ENCODE measurements around the gene GOT1. TPM values are rescaled to one million over a fixed set of nuclear protein-coding genes. Genes with fewer than 3 reads are reported as not detected.

Gene GOT1
- total and polyA plus RNA-seq, 10 of the 15 experiments (the other 5 are each of a cell fraction or from before 2014, with no cell fraction given), result 32.5 to 67.5 (median 50.3) TPM

DNA sequence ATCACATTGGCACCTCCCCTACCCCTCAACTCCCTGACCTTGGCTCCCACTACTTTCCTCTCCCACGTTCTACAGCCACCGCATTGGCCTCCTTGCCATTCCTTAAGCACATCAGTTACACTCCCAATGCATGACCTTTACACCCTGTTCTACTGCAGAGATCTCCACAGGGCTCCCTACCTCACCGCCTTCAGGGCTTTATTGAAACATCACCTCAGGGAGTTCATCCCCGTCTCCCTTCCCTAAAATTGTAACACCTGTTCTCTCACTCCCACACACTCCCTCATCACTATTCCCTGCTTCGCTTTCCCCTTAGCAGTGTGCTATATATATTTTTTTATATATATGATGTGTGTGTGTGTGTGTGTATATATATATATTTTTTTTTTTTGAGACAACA is 82.8 kb downstream of the GOT1 start:
- CTCF ChIA-PET, result no interaction called here
- 44% methylated on average over 5 of the region's 5 CpGs for WGBS (ENCODE audit: insufficient coverage, insufficient replicate concordance, low lambda C conversion rate, missing lambda C conversion rate)
- in situ Hi-C loops (cut with MboI), result no loop called here

More for the DNA sequence above, 82.8 kb downstream of the GOT1 start:
- intact Hi-C loops (cut with micrococcal nuclease; ENCODE audit: unreplicated experiment), result no loop called here
- Histone ChIP-seq H3K9ac (ENCODE audit: control insufficient read depth, insufficient read depth, low read length) (no peak overlapping the region), H4K20me1 (ENCODE audit: control insufficient read depth, insufficient read depth) (no peaks in the 10 kb centered on the region), H3K4me3 (no peak overlapping the region), H3K4me2 (ENCODE audit: control insufficient read depth, insufficient read depth) (no peak overlapping the region), H2AFZ (ENCODE audit: control insufficient read depth, low read depth, low read length) (no peak overlapping the region), H3K79me2 (ENCODE audit: control insufficient read depth, insufficient read depth, low read length) (no peaks in the 10 kb centered on the region), H3K36me3 (ENCODE audit: control insufficient read depth in 2 of 2, insufficient read depth in 2 of 2, low read length in 1 of 2) (no peaks in the 10 kb centered on the region), H3K27me3 (replicated peaks in 1 of 2; ENCODE audit: control insufficient read depth in 2 of 2, insufficient read depth in 2 of 2, low read length in 1 of 2) (0 out of 4 replicates have a peak, but pooled peaks cover 0 to 1% of the 10 kb centered on the region in 2 experiments), H3K9me3 (replicated peaks; ENCODE audit: control insufficient read depth, insufficient read depth, low read length) (no peaks in the 10 kb centered on the region), H3K4me1 (ENCODE audit: control insufficient read depth, insufficient read depth, low read length) (no peaks in the 10 kb centered on the region), H3K27ac (ENCODE audit: control insufficient read depth, insufficient read depth) (no peak overlapping the region)
- TF ChIP-seq, protein P1, sequence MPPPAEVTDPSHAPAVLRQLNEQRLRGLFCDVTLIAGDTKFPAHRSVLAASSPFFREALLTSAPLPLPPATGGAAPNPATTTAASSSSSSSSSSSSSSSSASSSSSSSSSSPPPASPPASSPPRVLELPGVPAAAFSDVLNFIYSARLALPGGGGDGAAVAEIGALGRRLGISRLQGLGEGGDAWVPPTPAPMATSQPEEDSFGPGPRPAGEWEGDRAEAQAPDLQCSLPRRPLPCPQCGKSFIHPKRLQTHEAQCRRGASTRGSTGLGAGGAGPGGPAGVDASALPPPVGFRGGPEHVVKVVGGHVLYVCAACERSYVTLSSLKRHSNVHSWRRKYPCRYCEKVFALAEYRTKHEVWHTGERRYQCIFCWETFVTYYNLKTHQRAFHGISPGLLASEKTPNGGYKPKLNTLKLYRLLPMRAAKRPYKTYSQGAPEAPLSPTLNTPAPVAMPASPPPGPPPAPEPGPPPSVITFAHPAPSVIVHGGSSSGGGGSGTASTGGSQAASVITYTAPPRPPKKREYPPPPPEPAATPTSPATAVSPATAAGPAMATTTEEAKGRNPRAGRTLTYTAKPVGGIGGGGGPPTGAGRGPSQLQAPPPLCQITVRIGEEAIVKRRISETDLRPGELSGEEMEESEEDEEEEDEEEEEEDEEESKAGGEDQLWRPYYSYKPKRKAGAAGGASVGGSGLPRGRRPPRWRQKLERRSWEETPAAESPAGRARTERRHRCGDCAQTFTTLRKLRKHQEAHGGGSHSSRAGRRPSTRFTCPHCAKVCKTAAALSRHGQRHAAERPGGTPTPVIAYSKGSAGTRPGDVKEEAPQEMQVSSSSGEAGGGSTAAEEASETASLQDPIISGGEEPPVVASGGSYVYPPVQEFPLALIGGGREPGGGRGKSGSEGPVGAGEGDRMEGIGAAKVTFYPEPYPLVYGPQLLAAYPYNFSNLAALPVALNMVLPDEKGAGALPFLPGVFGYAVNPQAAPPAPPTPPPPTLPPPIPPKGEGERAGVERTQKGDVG (CRISPR knock-in tag; IDR thresholded peaks at IDR 0.05), result no peak
- TF ChIP-seq, protein P2, sequence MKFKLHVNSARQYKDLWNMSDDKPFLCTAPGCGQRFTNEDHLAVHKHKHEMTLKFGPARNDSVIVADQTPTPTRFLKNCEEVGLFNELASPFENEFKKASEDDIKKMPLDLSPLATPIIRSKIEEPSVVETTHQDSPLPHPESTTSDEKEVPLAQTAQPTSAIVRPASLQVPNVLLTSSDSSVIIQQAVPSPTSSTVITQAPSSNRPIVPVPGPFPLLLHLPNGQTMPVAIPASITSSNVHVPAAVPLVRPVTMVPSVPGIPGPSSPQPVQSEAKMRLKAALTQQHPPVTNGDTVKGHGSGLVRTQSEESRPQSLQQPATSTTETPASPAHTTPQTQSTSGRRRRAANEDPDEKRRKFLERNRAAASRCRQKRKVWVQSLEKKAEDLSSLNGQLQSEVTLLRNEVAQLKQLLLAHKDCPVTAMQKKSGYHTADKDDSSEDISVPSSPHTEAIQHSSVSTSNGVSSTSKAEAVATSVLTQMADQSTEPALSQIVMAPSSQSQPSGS (IDR thresholded peaks at IDR 0.05; ENCODE audit: low read length), result no peak
- TF ChIP-seq CBFB (IDR thresholded peaks at IDR 0.05; ENCODE audit: low read depth), result no peak
- TF ChIP-seq, protein P3, sequence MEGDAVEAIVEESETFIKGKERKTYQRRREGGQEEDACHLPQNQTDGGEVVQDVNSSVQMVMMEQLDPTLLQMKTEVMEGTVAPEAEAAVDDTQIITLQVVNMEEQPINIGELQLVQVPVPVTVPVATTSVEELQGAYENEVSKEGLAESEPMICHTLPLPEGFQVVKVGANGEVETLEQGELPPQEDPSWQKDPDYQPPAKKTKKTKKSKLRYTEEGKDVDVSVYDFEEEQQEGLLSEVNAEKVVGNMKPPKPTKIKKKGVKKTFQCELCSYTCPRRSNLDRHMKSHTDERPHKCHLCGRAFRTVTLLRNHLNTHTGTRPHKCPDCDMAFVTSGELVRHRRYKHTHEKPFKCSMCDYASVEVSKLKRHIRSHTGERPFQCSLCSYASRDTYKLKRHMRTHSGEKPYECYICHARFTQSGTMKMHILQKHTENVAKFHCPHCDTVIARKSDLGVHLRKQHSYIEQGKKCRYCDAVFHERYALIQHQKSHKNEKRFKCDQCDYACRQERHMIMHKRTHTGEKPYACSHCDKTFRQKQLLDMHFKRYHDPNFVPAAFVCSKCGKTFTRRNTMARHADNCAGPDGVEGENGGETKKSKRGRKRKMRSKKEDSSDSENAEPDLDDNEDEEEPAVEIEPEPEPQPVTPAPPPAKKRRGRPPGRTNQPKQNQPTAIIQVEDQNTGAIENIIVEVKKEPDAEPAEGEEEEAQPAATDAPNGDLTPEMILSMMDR (IDR thresholded peaks at IDR 0.05 in 2 of 3, conservative IDR thresholded peaks at IDR 0.05 in 1 of 3; ENCODE audit: control insufficient read depth in 2 of 3, extremely low read depth in 1 of 3, insufficient read depth in 1 of 3, low read depth in 3 of 3, low read length in 3 of 3), result no peak
- TF ChIP-seq RELA (IDR thresholded peaks at IDR 0.05; ENCODE audit: borderline replicate concordance, partially characterized antibody), result no peak
- no peak for TF ChIP-seq NBN (IDR thresholded peaks at IDR 0.05)
- no peak for TF ChIP-seq IRF4 (IDR thresholded peaks at IDR 0.05; ENCODE audit: low read depth, low read length)
- TF ChIP-seq JUNB (IDR thresholded peaks at IDR 0.05), result no peak
- TF ChIP-seq RBBP5 (conservative IDR thresholded peaks at IDR 0.05), result no peak
- TF ChIP-seq, protein P4, sequence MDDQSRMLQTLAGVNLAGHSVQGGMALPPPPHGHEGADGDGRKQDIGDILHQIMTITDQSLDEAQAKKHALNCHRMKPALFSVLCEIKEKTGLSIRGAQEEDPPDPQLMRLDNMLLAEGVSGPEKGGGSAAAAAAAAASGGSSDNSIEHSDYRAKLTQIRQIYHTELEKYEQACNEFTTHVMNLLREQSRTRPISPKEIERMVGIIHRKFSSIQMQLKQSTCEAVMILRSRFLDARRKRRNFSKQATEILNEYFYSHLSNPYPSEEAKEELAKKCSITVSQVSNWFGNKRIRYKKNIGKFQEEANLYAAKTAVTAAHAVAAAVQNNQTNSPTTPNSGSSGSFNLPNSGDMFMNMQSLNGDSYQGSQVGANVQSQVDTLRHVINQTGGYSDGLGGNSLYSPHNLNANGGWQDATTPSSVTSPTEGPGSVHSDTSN (IDR thresholded peaks at IDR 0.05; ENCODE audit: insufficient replicate concordance, low read depth, low read length), result no peak
- no peak for TF ChIP-seq RAD51 (IDR thresholded peaks at IDR 0.05)
- TF ChIP-seq NRF1 (conservative IDR thresholded peaks at IDR 0.05; ENCODE audit: low read depth, low read length), result no peak
- TF ChIP-seq MXI1 (IDR thresholded peaks at IDR 0.05; ENCODE audit: low read depth, low read length), result no peak
- TF ChIP-seq SP1 (IDR thresholded peaks at IDR 0.05; ENCODE audit: low read depth, low read length), result no peak
- TF ChIP-seq, protein P5, sequence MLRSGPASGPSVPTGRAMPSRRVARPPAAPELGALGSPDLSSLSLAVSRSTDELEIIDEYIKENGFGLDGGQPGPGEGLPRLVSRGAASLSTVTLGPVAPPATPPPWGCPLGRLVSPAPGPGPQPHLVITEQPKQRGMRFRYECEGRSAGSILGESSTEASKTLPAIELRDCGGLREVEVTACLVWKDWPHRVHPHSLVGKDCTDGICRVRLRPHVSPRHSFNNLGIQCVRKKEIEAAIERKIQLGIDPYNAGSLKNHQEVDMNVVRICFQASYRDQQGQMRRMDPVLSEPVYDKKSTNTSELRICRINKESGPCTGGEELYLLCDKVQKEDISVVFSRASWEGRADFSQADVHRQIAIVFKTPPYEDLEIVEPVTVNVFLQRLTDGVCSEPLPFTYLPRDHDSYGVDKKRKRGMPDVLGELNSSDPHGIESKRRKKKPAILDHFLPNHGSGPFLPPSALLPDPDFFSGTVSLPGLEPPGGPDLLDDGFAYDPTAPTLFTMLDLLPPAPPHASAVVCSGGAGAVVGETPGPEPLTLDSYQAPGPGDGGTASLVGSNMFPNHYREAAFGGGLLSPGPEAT (IDR thresholded peaks at IDR 0.05; ENCODE audit: low read depth), result no peak
- TF ChIP-seq ZNF207 (IDR thresholded peaks at IDR 0.05; ENCODE audit: borderline replicate concordance), result no peak
- ChIA-PET POLR2A (no interaction called here), SMC1A (ENCODE audit: uncharacterized antibody, unreplicated experiment) (no interaction called here), RAD21 (ENCODE audit: unreplicated experiment) (no interaction called here)
- BruUV-seq (replicated peaks), result no TSS peak
- FAIRE-seq (no peak), DNase-seq (ENCODE audit: low read depth, low spot score) (no peak), ATAC-seq (no peak)

Measured in GM12878 (cell line).